HG02973 (cell line): ENCODE data around the gene TMC2.

Experiments used
- ATAC-seq: cut with Tn5 transposase; IDR thresholded peaks from one replicate; pipeline ENCODE4 v1.9.1; 2021; ENCODE audit warnings: moderate library complexity; ENCODE audit not compliant: unreplicated experiment

TMC2 gene

DNA sequence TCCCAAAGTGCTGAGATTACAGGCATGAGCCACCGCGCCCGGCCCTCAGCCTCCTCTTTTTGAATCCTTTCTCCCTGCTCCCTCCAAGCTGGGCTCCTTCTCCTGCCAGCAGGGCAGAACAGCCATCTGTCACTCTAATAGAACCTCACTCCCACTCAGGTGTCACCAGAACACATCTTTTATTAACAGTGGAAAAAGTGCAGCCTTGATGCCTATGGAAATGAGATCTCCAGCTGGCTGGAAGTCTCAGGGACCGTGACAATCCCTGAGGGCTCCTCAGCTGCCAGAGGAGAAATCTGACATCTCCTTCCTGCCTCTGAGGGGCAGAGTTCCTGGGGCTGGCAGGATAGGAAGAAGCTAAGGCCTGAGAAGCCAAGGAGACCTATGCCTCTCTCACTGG, 28.0 kb downstream of the TMC2 start:
- no peak for ATAC-seq

DNA sequence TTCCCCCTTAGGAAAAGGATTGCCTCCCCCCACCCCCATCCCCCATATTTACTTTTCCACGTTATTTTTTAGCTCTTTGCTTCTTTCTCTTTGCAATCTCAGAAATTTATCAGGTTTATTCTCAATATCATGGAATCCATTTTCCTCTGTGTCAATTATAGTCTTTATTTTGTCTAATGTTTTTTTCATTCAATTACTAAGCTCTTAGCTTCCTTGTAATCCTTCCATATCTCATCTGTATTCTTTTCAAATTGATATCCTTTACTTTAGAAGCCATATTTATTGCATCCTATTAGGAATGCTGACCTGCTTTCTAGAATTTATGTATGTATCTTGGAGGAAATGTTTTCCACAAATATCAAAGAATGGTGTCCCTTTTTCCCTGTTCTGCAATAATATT, 39.3 kb downstream of the TMC2 start:
- no peak for ATAC-seq

GRCh38 chr20:2576317-2576727, 39.9 kb downstream of the TMC2 start:
- ATAC-seq, result no peak

DNA sequence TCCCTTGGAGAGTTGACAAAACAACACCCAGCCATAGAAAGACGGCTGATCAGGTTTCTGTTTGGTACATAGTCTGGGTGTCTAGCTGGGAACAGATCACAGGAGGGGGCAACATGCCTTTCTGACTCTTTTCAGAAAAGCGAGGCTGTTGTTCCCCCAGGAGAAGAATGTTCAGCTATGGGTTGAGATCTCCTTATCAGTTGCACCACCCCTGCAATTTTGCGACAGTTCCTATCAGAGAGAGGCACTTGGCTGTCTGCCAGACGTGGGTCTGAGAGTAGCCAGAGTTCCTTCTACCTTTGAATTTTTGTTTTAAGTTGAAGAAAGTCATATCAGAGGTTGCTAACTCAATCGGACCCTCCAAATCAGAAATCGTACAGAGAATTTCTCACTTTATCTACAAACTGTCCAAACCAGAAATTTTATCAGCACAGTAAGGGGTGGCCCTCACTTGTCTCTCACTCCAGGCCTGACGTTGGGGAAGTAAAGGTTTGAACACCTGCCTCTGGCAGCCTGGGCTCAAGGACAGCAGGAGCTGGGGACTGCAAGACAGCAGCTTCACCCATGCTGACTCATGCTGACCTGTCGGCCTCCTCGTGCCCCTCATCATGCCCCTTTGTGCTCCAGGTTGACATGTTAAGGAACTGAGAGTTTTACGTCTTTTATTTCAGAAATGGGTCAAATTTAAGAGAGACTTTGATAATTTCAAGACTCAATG, 42.3 kb downstream of the TMC2 start:
- ATAC-seq, result no peak

DNA sequence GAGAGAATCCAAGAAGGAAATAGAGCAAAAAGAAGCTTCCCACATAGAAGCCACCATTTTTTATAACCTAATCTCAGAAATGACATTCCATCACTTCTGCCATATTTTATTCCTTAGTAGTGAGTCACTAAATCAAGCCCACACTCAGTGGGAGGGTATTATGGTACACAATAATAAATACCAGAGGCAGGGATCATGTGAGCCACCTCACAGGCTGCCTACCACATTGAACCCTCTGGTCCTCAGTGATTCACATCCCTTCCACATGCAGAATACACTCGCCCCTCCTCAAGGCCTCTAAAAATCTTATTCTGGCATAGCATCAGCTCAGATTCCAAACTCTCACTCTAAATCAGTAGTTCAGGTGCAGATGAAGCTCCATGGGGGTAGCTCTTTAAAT, 49.4 kb downstream of the TMC2 start:
- no peak for ATAC-seq

- ATAC-seq, result no peak
Observed at GRCh38 chr20:2593756-2594155, 57.4 kb downstream of the TMC2 start.

DNA sequence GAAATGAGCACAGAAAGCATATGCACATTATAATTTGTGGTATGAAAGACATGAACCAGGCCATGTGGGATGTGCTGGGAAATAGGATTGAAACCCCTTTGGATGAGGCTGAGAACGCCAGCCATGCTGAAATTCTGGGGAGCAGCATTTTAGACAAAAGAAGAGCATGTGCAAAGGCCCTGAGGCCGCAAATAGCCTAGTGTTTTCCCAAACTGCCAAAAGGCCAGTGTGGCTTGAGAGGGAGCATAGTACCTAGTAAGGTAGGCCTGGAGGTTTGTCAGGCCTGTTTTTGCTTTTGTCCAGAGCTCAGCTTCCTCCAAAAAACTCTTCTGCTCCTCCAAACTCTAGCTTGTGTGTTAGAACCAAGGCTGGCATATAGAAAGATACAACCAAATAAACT, 58.7 kb downstream of the TMC2 start:
- no peak for ATAC-seq

DNA sequence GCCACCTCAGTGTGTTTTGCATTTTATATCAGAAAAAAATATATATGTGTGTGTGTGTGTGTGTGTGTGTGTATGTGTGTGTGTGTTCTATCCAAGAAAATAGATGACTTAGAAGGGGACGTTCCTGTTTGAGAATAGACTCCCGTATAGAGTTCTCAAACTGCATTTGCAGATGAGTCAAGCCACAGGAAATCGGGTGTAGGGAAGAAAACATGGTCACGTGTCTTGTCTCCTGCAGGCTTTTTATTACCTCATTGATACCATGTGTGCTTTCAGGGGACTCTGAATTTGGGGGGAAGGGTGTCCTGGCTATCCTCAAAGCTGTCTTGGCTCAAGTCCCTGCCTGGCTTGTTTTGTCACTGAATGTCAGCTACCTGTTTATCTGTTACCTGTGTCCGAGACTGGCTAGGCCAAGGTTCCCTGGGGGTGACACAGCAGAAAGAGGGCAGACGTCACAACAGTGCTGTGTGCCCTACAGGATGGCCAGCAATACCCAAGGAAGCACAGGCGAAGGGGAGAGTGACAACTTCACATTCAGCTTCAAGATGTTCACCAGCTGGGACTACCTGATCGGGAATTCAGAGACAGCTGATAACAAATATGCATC, 60.4 kb downstream of the TMC2 start:
- no peak for ATAC-seq

DNA sequence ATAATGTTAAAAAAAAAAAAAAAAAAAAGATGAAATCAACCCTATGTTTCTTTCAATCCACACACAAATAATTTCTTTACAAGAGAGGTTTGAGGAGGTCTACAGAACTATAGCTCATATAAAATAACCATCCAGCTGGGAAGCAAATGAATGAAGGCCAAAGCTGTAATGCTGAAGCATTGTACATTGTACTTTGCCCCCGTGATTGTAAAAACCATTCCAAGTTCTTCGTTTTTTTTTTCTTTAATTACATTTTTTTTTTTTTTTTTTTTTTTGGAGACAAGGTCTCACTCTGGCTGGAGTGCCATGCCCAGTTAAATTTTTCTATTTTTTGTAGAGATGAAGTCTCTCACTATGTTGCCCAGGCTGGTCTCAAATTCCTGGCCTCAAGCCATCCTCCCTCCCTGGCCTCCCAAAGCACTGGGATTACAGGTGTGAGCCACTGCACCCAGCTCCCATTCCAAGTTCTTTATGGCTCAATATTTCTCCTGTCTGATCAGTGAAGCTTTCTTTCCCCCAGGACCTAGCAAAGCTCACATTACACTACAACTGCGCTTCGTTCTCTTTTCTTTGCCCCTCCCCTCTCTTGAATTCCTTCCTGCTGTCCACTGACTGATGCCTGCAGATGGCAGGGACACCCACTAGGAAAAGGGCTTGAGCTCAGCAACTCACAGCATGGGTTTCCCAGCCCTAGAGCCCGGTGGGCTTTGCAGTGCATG, 63.1 kb downstream of the TMC2 start:
- ATAC-seq, result no peak

DNA sequence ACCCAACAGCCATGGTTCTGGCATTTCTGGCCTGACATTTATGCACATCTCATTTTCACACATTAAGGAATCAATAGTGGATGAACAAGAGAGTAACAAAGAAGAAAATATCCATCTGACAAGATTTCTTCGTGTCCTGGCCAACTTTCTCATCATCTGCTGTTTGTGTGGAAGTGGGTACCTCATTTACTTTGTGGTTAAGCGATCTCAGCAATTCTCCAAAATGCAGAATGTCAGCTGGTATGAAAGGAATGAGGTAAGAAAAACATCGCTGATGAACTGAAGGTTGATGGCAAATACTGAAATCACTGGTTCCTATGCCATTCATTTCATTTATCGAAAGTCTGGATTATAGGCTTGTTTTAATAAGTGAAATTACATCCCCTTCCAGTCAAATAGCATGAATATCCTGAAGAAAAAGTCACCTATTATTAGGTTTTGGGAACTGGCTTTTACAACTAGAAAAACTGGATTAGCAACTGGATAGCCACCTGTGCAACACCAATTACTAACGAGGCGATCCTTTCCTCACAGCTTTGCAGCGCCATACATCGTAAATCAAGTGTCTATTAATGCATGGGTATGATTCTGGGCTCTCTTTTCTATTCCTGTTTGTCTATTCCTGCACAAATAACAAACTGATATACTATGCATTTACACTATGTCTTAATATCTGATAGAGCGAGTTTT, 65.8 kb downstream of the TMC2 start:
- no peak for ATAC-seq

- no peak for ATAC-seq
Observed at GRCh38 chr20:2602746-2603145, 66.4 kb downstream of the TMC2 start.

- no peak for ATAC-seq
Observed at GRCh38 chr20:2603816-2604505, 67.6 kb downstream of the TMC2 start.

- ATAC-seq, result no peak
Observed at GRCh38 chr20:2604506-2604835, 68.1 kb downstream of the TMC2 start.

GRCh38 chr20:2606507-2607006, 70.2 kb downstream of the TMC2 start:
- ATAC-seq, result no peak

DNA sequence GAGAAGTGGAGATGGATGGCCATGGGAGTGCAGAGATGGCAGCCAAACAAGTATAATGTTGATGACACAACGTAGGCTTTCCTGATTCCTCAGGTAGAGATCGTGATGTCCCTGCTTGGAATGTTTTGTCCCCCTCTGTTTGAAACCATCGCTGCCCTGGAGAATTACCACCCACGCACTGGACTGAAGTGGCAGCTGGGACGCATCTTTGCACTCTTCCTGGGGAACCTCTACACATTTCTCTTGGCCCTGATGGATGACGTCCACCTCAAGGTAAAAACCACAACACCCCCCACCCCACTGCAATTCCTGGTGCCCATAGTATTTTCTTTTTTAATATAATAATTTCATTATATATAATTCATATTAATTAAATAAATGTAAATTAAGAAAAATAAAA, 74.0 kb downstream of the TMC2 start:
- no peak for ATAC-seq

GRCh38 chr20:2610941-2611720, 74.8 kb downstream of the TMC2 start:
- no peak for ATAC-seq

- ATAC-seq, result no peak
Observed at GRCh38 chr20:2612073-2612472, 75.7 kb downstream of the TMC2 start.

GRCh38 chr20:2616634-2617033, 80.3 kb downstream of the TMC2 start:
- ATAC-seq, result no peak

DNA sequence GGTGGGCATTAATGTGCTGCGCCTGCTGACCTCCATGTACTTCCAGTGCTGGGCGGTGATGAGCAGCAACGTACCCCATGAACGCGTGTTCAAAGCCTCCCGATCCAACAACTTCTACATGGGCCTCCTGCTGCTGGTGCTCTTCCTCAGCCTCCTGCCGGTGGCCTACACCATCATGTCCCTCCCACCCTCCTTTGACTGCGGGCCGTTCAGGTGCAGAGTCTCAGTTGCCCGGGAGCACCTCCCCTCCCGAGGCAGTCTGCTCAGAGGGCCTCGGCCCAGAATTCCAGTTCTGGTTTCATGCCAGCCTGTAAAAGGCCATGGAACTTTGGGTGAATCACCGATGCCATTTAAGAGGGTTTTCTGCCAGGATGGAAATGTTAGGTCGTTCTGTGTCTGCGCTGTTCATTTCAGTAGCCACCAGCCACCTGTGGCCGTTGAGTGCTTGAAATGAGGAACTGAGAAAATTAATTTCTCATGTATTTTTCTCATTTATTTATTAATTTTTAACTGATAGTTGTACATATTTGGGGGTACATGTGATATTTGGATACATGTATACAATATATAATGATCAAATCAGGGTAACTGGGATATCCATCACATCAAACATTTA, 80.8 kb downstream of the TMC2 start:
- ATAC-seq, result no peak

GRCh38 chr20:2618815-2619214, 82.4 kb downstream of the TMC2 start:
- ATAC-seq, result no peak
